ENCODE results near the gene TTBK2.

TTBK2 gene

DNA sequence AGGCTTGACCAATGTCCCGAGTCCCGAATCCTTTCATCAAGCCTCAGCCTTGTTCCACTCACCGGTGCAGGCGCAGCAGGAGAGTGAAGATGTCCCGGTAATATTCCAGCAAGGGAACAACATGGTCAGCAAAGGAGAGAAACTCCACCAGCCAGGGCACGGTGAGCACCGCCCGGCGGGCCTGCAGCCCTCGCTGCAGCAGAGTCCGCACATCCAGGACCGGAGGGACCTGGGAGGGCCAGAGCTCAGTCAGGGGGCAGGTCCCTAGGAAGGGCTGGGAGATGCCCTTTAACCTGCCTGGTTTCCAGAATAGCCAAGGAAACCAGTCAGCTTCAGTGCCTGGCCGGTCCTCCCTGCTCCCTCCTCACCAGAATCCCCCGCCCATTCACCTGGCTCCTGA, 190.0 kb downstream of the TTBK2 start:
- DNase-seq (ENCODE audit: insufficient read length, low spot score) (no peak), FAIRE-seq (no peak)

DNA sequence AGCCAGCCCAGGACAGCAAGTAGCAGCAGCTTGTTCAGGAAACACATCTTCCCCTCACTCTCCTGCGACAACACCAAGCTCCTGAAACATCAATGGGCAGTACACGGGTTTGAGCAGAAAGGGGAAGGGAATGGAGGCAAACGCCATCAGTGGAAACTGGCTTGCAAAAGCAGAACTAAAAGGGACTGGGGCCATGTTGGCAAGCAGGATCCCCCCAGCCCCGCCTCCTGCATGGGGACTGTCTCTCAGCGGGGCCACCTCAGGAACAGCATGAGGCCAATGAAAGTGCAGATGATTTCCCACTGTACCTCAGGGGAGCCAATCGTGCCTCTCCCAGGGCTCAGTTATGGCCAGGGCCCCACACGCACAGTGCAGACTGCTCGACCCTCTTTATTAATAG, 190.4 kb downstream of the TTBK2 start:
- no peak for DNase-seq (ENCODE audit: insufficient read length, low spot score)
- no peak for FAIRE-seq

DNA sequence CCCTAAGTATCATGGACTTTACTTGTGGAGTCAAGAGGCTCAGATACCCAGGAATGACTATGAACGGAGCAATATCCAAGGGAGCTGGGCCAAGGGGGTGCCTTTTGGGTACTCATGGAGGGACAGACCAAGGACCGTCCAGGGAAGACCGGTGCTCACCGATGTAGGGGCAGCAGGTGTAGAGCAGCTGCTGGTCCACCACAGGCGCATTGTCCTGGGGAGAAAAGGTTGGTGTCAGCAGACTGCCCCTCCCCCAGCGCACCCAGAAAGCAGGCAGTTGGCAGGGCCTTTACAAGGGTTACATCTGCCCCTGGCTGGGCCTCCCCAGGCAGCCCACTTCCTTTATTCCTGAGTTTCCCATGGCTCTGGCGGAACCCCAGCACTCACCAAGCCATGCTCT, 191.2 kb downstream of the TTBK2 start:
- DNase-seq (ENCODE audit: insufficient read length, low spot score) (no peak), FAIRE-seq (no peak)

DNA sequence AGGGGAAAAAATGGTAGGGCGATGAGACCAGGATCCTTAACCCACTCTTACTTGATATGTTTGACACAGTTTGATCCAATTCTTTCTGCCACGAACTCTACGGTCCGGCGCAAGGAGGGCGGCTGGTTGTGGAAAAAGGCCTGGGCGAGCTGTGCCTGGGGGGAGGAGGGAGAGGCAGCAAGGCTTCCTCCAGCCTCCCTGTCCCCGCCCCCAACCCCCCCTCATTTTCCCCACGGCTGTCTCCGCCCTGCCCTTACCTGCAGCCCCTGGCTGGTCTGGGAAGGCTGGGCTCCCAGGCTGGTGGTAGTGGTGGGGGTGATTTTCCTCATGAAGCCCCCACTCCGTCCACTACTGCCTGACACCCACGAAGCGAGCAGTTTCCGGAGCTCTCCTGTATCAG, 191.6 kb downstream of the TTBK2 start:
- FAIRE-seq, result no peak

DNA sequence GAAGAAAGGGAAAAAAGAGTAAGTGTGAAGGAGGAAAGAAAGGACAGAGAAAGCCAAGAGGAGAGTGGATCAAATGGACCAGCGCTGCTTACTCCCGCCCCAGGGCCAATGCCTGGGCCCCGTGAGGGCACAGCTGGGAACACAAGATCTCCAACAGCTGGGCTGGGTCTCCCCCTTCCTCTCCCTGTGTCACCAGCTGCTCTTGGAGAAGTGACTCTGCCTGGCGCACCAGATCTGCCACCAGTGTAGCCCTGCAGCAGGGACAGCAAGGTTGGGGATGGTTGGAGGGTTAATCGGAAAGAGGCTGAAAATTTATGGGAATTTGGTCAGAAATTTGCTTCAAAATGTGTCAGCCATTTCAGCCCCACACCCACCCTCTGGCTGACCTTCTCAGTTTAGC, 192.0 kb downstream of the TTBK2 start:
- no peak for DNase-seq (ENCODE audit: insufficient read length, low spot score)
- no peak for FAIRE-seq

More for the DNA sequence above, 191.6 kb downstream of the TTBK2 start:
- no peak for DNase-seq (ENCODE audit: insufficient read length, low spot score)

DNA sequence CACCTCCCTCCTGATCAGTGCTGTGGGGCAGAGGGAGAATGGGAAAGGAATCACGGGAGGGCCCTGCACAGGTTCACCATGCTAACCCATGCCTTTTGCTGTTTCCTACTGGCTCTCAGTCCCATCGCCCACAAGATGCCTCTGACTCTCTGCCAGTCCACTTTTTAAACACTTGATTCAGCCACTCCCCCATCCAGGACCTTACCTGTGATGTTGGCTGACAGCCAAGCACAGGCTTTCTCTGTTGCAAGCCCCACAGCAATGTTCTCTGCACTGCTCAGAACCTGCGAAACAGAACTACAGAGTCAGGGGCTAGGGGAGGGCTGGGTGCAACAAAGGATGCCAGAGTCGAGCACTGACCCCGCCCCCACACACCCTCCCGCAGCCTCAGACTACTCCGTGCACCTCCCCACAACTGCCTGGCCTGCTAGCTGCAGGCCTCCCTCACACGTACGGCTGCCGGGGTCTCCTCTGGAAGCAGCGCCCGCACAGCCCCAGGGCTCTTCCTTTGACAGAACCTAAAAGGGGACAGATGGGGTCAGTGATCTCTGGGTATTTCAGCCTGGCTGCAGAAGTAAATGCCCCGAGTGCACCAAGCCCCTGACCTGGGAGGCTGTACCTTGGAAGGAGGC, 192.7 kb downstream of the TTBK2 start:
- FAIRE-seq, result no peak
- DNase-seq (ENCODE audit: insufficient read length, low spot score), result no peak

DNA sequence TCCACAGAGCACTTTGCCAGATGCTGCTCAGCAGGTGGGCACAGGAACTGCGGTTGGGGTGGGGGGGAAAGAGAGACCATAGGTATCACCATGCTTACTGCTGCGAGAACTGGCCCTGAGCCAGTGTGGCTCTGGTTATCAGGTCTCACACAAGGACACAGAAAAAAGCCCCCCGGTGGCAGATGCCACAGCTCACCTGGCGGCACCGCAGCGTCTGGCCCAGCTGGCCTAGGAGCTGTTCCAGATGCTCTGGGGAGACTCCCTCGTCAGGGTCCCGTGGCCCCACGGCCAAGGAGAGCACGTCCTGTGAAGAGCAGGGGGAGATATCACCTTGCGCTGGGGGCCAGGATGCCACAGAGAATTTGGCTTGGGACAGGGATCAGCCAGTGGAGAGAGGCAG, 194.5 kb downstream of the TTBK2 start:
- DNase-seq (ENCODE audit: insufficient read length, low spot score) (no peak), FAIRE-seq (no peak)

DNA sequence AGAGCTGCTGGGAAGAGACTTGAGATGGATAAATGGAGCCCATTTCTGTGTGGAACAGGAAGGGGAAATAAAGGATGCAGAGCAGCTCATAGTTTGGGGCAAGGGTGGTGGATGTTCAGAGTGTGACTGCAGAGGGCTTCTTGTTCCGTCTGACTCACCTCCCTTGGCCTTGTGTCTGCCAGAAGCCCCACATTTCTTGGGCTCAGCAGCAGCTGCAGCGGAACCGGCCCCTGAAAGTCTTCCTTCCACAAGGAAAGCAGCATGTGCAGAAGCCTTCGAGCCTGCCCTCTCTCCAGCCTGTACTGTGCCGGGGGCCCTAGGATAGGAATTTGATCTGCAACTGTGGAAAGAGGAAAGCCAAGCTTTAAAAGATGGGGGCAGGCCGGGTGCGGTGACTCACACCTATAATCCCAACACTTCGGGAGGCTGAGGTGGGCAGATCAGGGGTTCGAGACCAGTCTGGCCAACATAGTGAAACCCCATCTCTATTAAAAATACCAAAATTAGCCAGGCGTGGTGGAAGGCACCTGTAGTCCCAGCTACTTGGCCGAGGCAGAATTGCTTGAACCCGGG, 195.2 kb downstream of the TTBK2 start:
- FAIRE-seq (no peak), DNase-seq (ENCODE audit: insufficient read length, low spot score) (no peak)

DNA sequence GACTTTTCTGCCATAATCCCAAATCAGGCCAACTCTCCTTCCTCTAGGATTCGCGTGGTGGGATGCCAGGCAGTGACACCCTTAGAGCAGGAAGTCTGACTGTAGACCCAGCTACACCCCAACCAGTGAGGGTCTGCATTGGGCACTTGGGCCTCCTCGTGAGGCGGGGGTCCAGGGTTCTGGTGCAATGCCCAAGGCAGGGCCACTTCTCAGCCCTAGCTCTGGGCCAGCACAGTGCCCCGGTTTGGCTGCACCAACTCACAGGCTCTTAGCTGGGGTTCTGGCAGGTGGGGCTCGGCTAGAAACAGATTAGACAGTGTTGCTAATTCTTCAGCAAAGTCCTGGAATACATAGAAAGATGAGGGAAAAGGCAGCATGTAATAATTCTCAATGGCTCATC, 196.3 kb downstream of the TTBK2 start:
- FAIRE-seq (no peak), DNase-seq (ENCODE audit: insufficient read length, low spot score) (no peak)

DNA sequence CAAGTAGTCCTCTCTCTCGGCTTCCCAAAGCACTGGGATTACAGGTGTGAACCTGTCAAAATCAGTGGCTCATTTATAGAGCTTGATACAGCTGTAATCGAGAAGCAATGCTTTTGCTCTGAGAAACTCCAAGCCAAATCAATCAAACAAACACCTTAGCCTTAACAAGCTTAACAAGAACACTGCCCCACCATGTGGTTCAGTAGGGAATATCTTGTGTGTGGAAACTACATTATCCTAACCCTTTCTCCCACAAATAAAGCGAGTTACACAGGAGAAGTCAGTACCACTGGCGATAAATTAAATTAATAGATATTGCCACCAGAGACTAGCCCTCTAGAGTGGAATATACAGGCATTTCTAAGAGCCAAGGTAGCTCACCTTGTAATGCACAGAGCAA, 197.5 kb downstream of the TTBK2 start:
- FAIRE-seq (no peak), DNase-seq (ENCODE audit: insufficient read length, low spot score) (no peak)

DNA sequence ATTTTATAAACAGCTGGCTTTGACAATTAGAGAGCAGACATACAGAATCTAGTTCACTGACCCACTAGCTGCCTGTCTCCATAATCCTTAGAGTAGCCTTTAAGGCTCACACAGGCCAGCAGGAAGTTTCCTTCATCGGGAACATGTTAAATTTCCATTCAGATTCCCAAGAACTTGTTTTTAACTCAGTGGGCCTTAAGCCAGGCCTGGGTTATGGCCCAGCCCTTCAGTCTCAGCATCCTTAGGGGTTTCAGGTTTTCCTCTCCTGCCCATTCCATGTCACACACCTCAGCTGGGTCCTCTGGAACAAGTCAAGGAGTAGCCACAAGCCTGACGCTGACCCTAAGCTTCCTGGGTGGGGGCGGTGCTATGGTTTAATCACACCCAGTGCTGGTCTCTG, 198.7 kb downstream of the TTBK2 start:
- no peak for DNase-seq (ENCODE audit: insufficient read length, low spot score)
- no peak for FAIRE-seq

DNA sequence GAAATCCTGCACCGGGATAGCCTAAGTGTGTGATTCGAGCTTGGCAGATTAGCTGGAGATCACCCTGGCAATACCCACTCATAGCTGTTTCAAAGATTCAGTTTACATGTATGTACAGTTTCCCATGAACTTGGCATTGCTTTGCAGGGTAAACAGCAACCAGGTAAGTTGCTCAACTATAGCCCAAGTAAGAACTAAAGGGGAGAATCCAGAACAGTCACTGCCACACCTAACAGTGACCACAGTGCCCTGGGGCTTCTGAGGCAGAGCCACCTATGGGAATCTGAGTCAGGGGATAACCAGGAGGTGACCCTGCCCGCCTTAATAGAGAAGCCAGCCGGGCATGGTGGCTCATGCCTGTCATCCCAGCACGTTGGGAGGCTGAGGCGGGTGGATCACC, 199.6 kb downstream of the TTBK2 start:
- FAIRE-seq, result no peak

DNA sequence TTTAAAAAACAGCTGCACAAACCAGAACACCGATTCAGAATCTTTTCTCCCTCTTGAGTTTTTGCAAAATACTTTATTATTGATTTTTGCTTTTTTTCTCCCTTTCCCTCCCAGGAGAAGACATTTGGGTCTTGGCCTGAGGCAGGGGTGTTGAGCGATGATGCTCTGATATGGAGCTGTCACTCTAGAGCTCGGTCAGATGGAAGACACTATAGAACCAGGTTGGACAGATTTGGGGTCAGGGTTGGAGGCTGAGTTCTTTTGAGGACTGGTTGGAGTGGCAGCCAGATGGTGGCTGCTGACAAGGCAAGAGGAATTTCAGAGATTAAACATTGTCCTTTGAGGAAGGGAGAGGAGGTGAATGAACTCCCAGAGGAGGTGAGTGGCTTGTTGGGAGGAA, 200.5 kb downstream of the TTBK2 start:
- FAIRE-seq (no peak), DNase-seq (ENCODE audit: insufficient read length, low spot score) (no peak)

More for the DNA sequence above, 199.6 kb downstream of the TTBK2 start:
- no peak for DNase-seq (ENCODE audit: insufficient read length, low spot score)

DNA sequence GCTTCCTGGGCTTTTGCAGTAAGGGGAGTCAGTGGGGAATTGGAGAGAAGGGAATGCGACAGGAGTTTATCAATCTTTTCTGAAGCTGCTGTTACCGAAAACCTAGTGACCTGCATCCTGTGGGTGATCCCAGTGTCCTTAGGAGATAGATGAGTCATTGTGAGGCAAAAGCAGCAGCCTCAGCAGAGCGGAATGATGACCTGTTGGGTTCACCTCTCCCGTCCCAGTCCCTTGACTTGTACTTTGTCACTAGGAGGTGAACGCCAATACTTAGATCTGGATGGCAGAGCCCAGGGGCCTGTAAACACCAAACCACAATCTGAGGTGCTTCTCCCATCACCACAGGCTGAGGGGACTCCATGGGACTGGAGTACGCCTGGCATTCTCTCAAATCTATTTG, 201.5 kb downstream of the TTBK2 start:
- no peak for DNase-seq (ENCODE audit: insufficient read length, low spot score)
- FAIRE-seq, result no peak

DNA sequence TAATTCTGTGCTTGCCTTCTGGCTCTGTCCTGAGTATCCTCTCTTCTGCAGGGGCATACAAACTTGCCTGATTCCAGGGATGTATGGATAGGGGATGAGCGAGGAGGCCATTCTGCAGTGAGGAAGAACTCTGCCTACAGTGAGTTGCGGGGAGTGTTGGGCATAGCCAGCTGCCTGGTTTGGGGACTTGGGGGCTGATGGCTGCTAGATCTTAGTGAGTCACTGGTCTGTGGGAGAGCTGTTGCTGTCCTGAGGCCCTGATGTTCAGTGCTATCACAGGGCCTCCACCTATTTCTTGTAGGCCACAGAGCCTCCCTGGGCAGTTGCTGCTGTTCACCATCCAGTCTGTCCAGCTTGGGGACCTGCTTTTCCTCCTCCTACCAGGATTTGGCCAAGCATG, 204.0 kb downstream of the TTBK2 start:
- no peak for DNase-seq (ENCODE audit: insufficient read length, low spot score)

DNA sequence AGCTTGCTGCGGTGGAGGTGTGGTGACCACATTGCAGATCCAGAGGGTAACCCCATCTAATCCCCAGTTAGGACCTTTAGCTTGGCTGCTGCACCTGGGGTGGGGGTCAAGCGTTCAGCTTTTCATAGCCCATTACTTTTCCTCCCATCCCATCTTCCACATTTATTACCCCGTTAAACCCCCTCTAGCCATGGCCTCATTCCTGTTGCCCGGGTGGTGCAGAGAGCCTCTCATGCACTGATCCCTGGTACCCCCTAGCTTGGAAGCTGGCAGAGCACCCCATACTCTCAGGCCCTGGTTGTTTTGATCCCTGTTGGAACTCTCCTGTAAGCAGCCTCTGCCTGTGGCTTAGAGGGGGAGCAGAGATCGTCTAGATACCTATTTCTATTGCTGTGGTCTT, 204.5 kb downstream of the TTBK2 start:
- DNase-seq (ENCODE audit: insufficient read length, low spot score) (no peak), FAIRE-seq (no peak)

More for the DNA sequence above, 204.0 kb downstream of the TTBK2 start:
- no peak for FAIRE-seq

DNA sequence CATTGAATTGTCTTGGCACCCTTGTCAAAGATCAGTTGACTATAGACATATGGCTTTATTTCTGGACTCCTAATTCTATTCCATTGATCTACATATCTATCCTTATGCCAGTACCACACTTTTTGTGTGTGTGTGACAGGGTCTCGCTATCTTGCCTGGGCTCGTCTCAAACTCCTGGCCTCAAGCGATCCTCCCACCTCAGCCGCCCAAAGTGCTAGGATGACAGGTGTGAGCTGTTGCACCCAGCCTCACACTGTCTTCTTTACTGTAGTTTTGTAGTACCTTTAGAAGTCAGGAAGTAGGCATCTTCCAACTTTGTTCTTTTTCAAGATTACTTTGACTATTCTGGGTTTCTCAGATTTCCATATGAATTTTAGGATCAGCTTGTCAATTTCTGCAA, 208.0 kb downstream of the TTBK2 start:
- FAIRE-seq, result no peak
- no peak for DNase-seq (ENCODE audit: insufficient read length, low spot score)

DNA sequence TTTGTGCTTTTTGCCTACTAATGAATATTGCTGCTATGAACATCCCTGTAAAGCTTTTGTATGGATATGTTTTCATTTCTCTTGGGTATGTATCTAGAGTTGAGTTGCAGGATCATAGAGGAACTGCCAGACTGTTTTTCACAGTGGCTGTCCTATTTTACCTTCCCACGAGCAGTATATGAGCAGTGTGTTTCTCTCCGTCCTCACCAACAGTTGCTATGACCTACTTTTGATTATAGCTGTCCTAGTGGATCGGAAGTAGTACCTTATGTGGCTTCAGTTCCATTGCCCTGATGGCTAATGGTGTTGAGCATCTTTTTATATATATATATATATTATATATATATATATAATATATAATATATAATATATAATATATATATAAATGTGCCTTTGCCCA, 208.8 kb downstream of the TTBK2 start:
- DNase-seq (ENCODE audit: insufficient read length, low spot score), result no peak
- no peak for FAIRE-seq

DNA sequence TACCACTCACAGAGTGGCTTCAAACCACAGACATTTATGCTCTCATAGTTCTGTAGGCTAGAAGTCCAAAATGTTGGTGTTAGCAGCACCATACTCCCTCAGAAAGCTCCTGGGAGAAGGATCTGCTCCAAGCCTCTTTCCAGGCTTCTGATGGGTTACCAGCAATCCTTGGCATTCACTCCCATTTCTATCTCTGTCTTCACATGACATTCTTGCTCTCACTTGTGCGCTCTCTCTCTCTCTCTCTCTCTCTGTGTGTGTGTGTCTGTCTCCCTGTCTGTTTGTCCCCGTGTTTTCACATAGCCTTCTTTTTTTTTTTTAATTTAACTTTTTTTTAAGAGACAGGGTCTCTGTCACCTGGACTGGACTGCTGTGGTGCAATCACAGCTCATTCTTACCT, 209.9 kb downstream of the TTBK2 start:
- DNase-seq (ENCODE audit: insufficient read length, low spot score) (no peak), FAIRE-seq (no peak)

DNA sequence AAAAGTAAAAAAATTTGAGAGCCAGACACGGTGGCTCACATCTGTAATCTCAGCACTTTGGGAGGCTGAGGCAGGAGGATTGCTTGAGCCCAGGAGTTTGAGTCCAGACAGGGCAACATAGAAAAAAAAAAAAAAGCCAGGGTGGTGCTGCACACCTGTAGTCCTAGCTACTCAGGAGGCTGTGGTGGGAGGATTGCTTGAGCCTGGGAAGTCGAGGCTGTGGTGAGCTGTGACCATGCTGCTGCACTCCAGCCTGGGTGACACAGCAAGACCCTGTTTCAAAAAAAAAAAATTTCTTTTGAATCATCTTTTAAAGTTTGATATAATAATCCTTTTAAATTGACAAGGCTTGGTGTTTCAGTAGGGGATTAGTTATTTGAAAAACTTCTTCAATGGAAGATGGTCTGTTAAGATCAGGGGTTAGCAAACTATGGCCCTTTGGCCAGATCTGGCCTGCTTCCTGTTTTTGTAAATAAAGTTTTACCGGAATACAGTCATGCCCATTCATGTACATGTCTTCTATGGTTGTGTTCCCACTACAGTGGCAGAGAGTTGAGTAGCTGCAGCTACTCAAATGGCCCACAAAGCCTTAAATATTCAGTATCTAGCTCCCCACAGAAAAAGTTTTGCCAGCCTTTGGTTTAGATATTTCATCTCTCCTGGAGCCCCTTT, 212.6 kb downstream of the TTBK2 start:
- no peak for DNase-seq (ENCODE audit: insufficient read length, low spot score)
- no peak for FAIRE-seq

DNA sequence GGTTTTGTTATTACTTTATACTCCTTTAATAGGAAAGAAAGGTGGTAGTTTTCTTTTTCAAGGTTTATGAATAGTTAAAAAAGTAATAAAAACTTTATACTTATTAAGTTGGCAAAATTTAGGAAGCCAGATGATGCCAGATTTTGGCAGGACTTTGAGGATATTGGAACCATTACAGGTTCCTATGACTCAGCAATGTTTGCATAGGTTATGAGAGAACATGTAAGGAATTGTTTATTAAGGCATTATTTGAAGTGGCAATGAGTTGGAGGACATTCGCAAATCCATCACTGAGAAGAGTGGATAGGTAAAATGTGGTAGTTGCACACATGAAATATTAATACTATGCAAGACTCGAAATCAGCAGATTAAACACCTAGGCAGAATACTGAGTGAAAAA, 213.5 kb downstream of the TTBK2 start:
- DNase-seq (ENCODE audit: insufficient read length, low spot score), result no peak

DNA sequence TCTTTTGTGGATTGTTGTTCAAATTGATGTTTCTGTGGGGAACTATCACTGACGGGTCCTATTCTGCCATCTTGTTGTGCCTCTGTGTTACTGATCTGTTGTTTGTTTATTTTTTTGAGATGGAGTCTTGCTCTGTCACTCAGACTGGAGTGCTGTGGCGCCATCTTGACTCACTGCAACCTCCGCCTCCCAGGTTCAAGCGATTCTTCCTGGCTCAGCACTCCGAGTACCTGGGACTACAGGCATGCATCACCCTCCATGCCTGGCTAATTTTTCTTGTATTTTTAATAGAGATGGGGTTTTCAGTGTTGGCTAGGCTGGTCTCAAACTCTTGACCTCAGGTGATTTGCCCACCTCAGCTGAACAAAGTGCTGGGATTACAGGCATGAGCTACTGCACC, 215.2 kb downstream of the TTBK2 start:
- FAIRE-seq, result no peak

More for the DNA sequence above, 213.5 kb downstream of the TTBK2 start:
- no peak for FAIRE-seq

More for the DNA sequence above, 215.2 kb downstream of the TTBK2 start:
- no peak for DNase-seq (ENCODE audit: insufficient read length, low spot score)
